ENCODE results near the gene UCP3. TPM values are rescaled to one million over a fixed set of nuclear protein-coding genes. Genes with fewer than 3 reads are reported as not detected.

UCP3 gene
- total RNA-seq, 2 experiments from 2014 or later, result 4.0 to 4.1 TPM

GRCh38 chr11:73974604-73975478 lies 34.0 kb downstream of the UCP3 start:
- peaks cover 47% of the 10 kb centered on the region for H3K36me3 Mint-ChIP-seq
- DNase-seq, result no peak
- H3K4me1 Mint-ChIP-seq, result peaks cover 46% of the 10 kb centered on the region

GRCh38 chr11:73972620-73973449 lies 36.0 kb downstream of the UCP3 start:
- H3K27ac Mint-ChIP-seq, result peak overlapping the region; percentile 89
- H3K4me3 Mint-ChIP-seq, result no peak overlapping the region
- peaks cover 34% of the 10 kb centered on the region for H3K36me3 Mint-ChIP-seq

More at GRCh38 chr11:73974604-73975478, 34.0 kb downstream of the UCP3 start:
- Mint-ChIP-seq H3K27ac (peak overlapping the region; percentile 89), H3K4me3 (peak overlapping the region; percentile 63), H3K9me3 (no peaks in the 10 kb centered on the region), H3K27me3 (no peaks in the 10 kb centered on the region)
- ATAC-seq (ENCODE audit: low read depth), result peak; percentile 1
- POLR2A ChIA-PET, result interaction anchor here (0.8 to 7.7 kb wide), 6 partner anchors 7 to 196 kb away, joined by 3 to 196 read pairs (median 14); partner anchors contain the start of genes C2CD3, PPME1 and UCP2

DNA sequence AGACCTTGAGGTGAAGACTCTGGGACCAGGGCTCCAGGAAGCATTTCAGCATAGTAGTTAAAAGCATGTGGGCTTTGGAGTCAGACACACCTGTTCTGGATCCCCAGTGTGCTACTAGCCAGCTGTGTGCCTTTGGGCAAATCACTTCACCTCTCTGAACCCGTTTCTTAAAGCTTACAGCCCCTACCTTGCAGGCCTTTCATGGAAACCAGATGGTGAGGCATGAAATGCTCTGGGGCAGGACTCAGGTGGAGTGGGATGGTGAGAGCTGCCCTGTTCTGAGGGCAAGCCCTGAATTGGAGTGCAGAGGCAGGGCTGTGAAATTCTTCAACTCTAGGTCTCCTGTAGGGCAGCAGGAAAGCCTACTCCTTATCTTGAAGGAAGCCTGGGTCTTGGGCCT lies 36.7 kb downstream of the UCP3 start:
- Mint-ChIP-seq H3K4me1 (peaks cover 49% of the 10 kb centered on the region), H3K27me3 (no peaks in the 10 kb centered on the region), H3K36me3 (peaks cover 28% of the 10 kb centered on the region), H3K9me3 (no peaks in the 10 kb centered on the region), H3K4me3 (no peak overlapping the region), H3K27ac (peak overlapping the region; percentile 40)
- POLR2A ChIA-PET, result interaction anchor here (0.9 to 7.7 kb wide), 9 partner anchors 10 to 212 kb away, joined by 3 to 196 read pairs (median 11); partner anchors contain the start of genes C2CD3, PPME1 and UCP2
- ATAC-seq (ENCODE audit: low read depth) (no peak), DNase-seq (no peak)

More at GRCh38 chr11:73972620-73973449, 36.0 kb downstream of the UCP3 start:
- H3K27me3 Mint-ChIP-seq, result no peaks in the 10 kb centered on the region
- DNase-seq (no peak), ATAC-seq (ENCODE audit: low read depth) (no peak)
- POLR2A ChIA-PET, result interaction anchor here (1.1 to 7.7 kb wide), 9 partner anchors 9 to 198 kb away, joined by 3 to 196 read pairs (median 11); partner anchors contain the start of genes C2CD3, PPME1 and UCP2
- no peaks in the 10 kb centered on the region for H3K9me3 Mint-ChIP-seq
- H3K4me1 Mint-ChIP-seq, result peaks cover 53% of the 10 kb centered on the region

- H3K27ac Mint-ChIP-seq, result peak overlapping the region; percentile 51
- no peak for DNase-seq
- peaks cover 21% of the 10 kb centered on the region for H3K36me3 Mint-ChIP-seq
- POLR2A ChIA-PET, result interaction anchor here (0.6 to 7.7 kb wide), 12 partner anchors 11 to 213 kb away, joined by 3 to 196 read pairs (median 8); partner anchors contain the start of genes C2CD3, PPME1 and UCP2
- no peaks in the 10 kb centered on the region for H3K9me3 Mint-ChIP-seq
- no peak overlapping the region for H3K4me3 Mint-ChIP-seq
- no peak for ATAC-seq (ENCODE audit: low read depth)
- no peaks in the 10 kb centered on the region for H3K27me3 Mint-ChIP-seq
- H3K4me1 Mint-ChIP-seq, result peaks cover 46% of the 10 kb centered on the region
These were observed 37.6 kb downstream of the UCP3 start for GRCh38 chr11:73971175-73971719.

DNA sequence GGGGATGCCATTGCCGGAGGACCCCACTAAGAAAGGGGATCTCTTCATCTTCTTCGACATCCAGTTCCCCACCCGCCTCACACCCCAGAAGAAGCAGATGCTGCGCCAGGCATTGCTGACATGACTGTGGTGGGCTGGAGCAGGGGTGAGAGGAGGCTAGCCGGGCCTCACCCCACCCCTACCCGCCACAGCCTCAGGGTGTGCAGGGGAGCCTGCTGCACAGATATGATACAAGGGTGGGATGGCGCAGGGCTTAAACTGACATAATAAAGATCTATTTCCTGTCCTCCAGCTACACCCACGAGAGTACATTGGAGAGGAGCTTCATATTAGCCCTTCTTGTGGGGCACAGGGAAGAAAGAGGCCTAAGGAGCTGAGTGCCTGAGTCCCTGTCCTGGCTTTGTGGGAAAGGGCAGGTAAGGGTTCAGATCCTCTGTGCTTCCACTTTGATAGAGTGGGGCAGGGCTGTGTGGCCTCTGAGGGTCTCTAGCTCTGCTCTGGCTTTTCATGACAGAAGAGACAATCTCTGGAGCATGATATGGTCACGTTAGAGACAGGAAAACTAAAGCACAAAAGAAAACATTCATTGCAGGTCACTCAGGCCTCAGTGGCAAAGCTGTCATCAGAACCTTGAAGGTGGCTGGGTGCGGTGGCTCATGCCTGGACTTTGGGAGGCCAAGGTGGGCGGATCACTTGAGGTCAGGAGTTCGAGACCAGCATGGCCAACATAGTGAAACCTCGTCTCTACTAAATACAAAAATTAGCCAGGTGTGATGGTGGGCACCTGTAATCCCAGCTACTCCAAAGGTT lies 38.7 kb downstream of the UCP3 start:
- DNase-seq (peak; percentile 46), ATAC-seq (ENCODE audit: low read depth) (peak; percentile 37)
- Mint-ChIP-seq H3K4me3 (no peak overlapping the region), H3K4me1 (peaks cover 42% of the 10 kb centered on the region), H3K36me3 (peaks cover 13% of the 10 kb centered on the region), H3K9me3 (no peaks in the 10 kb centered on the region), H3K27me3 (no peaks in the 10 kb centered on the region), H3K27ac (peak overlapping the region; percentile 81)
- POLR2A ChIA-PET, result interaction anchor here (0.9 to 7.7 kb wide), 7 partner anchors 12 to 201 kb away, joined by 3 to 196 read pairs (median 5); partner anchors contain the start of genes C2CD3, PPME1 and UCP2

DNA sequence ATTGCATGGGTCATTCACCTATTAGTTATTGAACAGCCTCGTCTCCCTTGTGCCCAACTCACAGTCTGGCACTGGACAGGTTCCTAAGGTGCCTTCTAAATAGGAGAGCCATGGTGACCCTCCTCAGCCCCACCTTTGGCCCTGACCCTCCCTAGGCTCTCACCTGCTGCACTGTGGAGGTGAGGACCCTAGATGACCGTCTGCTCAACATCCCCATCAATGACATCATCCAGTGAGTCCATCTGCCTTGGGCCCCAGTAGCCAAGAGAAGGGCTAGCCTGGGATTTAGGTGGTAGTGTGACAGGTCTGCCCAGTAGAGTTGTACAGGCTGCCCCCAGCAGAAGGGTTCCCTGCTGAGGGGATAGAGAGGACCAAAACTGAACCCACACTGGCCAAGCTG lies 39.8 kb downstream of the UCP3 start:
- Mint-ChIP-seq H3K27me3 (no peaks in the 10 kb centered on the region), H3K4me1 (peaks cover 39% of the 10 kb centered on the region), H3K4me3 (no peak overlapping the region), H3K9me3 (no peaks in the 10 kb centered on the region), H3K36me3 (peaks cover 3% of the 10 kb centered on the region), H3K27ac (peak overlapping the region; percentile 62)
- DNase-seq (no peak), ATAC-seq (ENCODE audit: low read depth) (no peak)
- POLR2A ChIA-PET, result interaction anchor here (0.6 to 7.7 kb wide), 5 partner anchors 13 to 154 kb away, joined by 3 to 196 read pairs (median 4); partner anchors contain the start of gene UCP2

GRCh38 chr11:73968356-73968966 lies 40.4 kb downstream of the UCP3 start:
- POLR2A ChIA-PET, result interaction anchor here (1.1 to 7.7 kb wide), 4 partner anchors 14 to 36 kb away, joined by 3 to 196 read pairs (median 8); partner anchors contain the start of gene UCP2
- no peak overlapping the region for H3K4me3 Mint-ChIP-seq
- H3K36me3 Mint-ChIP-seq, result peaks cover 2% of the 10 kb centered on the region
- H3K4me1 Mint-ChIP-seq, result peaks cover 37% of the 10 kb centered on the region
- DNase-seq, result no peak
- H3K27me3 Mint-ChIP-seq, result no peaks in the 10 kb centered on the region
- peak overlapping the region; percentile 62 for H3K27ac Mint-ChIP-seq
- H3K9me3 Mint-ChIP-seq, result no peaks in the 10 kb centered on the region
- no peak for ATAC-seq (ENCODE audit: low read depth)

DNA sequence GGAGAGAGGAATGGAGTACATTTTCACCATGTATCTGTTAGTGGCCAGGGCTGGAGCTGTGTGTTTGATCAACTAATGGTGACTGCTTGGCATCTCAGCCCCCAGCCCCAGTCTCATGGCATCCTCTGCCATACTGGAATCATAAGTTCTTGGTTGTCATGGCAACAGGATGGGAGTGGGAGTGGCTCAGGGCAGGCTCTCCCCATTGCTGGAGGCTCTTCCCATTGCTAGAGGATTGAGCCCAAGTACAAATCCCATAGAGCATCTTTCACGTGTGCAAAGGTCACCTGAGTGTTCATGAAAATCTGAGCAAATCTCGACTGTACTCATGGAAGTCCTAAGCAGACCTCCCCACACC lies 43.1 kb downstream of the UCP3 start:
- DNase-seq (no peak), ATAC-seq (ENCODE audit: low read depth) (no peak)
- Mint-ChIP-seq H3K4me3 (no peak overlapping the region), H3K27me3 (no peaks in the 10 kb centered on the region), H3K27ac (no peak overlapping the region), H3K4me1 (peaks cover 31% of the 10 kb centered on the region), H3K36me3 (no peaks in the 10 kb centered on the region), H3K9me3 (no peaks in the 10 kb centered on the region)
- POLR2A ChIA-PET, result interaction anchor here (1.1 to 2.9 kb wide), 3 partner anchors 14 to 30 kb away, joined by 4 to 21 read pairs (median 5); partner anchors contain the start of gene UCP2

DNA sequence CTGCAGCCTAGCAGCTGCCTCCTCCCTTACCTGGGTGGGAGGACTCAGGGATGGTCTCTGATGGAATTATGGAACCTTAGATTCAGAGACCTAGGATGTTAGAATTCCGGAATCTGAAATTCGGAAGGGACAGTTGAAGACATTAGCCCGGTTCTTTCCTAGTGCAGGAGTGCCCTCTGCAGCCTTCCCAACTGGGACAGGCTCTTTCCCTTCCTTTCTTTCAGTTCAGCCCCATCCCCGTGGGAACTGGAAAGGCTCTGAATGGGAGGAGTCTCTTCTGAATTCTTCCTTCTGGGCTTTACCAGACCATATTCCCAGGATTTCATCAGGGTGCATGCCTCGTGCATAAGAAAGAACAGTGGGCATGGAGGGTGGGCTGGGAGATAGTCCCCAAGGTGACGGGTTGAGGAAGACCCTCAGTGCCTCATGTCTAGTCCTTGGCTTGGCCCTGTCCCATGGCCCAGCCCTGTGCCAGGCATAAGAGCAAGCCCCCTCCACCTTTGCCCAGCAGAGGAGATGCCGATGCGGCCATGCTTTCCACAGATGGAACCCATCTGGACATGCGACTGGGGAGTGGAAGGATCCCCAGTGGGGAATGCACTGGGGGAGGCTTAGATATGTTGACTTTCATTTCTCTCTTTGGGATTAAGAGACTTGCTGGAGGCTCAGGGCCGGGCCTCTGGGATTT lies 43.7 kb downstream of the UCP3 start:
- Mint-ChIP-seq H3K9me3 (no peaks in the 10 kb centered on the region), H3K36me3 (no peaks in the 10 kb centered on the region), H3K4me3 (peak overlapping the region; percentile 23), H3K4me1 (peaks cover 29% of the 10 kb centered on the region), H3K27me3 (no peaks in the 10 kb centered on the region), H3K27ac (no peak overlapping the region)
- DNase-seq, result no peak
- no peak for ATAC-seq (ENCODE audit: low read depth)
- POLR2A ChIA-PET, result interaction anchor here (1.4 to 2.9 kb wide), 3 partner anchors 16 to 206 kb away, joined by 4 to 21 read pairs (median 5); partner anchors contain the start of genes C2CD3, PPME1 and UCP2

GRCh38 chr11:73963861-73964260 lies 45.0 kb downstream of the UCP3 start:
- no peak overlapping the region for H3K4me3 Mint-ChIP-seq
- ATAC-seq (ENCODE audit: low read depth), result no peak
- H3K9me3 Mint-ChIP-seq, result no peaks in the 10 kb centered on the region
- H3K4me1 Mint-ChIP-seq, result peaks cover 15% of the 10 kb centered on the region
- no peaks in the 10 kb centered on the region for H3K36me3 Mint-ChIP-seq
- no peak for DNase-seq
- H3K27me3 Mint-ChIP-seq, result no peaks in the 10 kb centered on the region
- POLR2A ChIA-PET, result interaction anchor here (0.5 to 2.9 kb wide), 5 partner anchors 10 to 207 kb away, joined by 3 to 21 read pairs (median 5); partner anchors contain the start of genes C2CD3, PPME1 and UCP2
- no peak overlapping the region for H3K27ac Mint-ChIP-seq

DNA sequence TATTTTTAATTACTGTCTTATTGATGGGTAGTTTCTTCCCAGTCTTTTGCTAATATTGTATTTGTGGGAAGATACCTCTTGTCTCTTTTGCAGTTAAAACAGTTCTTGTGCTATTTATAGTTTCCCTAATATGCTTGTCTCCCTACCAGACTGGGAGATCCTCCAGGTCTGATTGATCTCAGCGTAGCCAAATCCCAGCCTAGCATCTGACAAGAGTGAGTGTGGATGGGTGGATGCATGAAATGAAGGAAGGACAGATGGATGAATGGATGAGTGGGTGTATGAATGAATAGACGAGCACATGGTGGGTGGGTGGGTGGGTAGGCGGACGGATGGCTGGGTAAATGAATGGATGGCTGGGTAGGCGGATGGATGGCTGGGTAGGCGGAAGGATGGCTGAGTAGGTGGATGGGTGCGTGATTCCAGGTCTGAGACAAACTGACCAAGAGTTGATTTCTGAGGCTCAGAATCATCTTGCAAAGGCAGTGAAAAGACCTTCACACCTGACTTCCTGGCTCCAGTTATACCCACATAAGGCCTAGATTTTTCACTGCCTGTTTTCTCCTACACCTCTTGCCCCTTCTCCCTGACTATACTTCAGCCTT lies 46.7 kb downstream of the UCP3 start:
- Mint-ChIP-seq H3K4me1 (peaks cover 9% of the 10 kb centered on the region), H3K27ac (no peak overlapping the region), H3K9me3 (no peaks in the 10 kb centered on the region), H3K4me3 (no peak overlapping the region), H3K27me3 (peaks cover 4% of the 10 kb centered on the region), H3K36me3 (no peaks in the 10 kb centered on the region)
- DNase-seq, result no peak
- POLR2A ChIA-PET, result no interaction called here
- no peak for ATAC-seq (ENCODE audit: low read depth)

Measured in activated naive CD8-positive, alpha-beta T cell treated with anti-CD3 and anti-CD28 coated beads, Interleukin-2, amount 10 ng/mL, durations not matched to agents 7 days and 5 days (primary cell).